T-cell (primary cell): ENCODE data around the gene MYMK. TPM values are rescaled to one million over a fixed set of nuclear protein-coding genes. Genes with fewer than 3 reads are reported as not detected.
A peak's percentile ranks its signal among the peaks of the same experiment; 100 is the strongest.

Source experiments
- ATAC-seq, 4 experiments: fragments of 200-7000 bp in 3 of 4; fragments of 150-1000 bp in 1 of 4; cut with Tn5 transposase; replicated peaks in 1 of 4; 1 replicate in 3 of 4; 2 replicates in 1 of 4; pipeline ENCODE4 v1.10.0; 2021; ENCODE audit warnings: moderate library complexity in 3 of 4, mild to moderate bottlenecking in 2 of 4, moderate number of reproducible peaks in 1 of 4
- CTCF ChIA-PET, 2 donors: fragments of 300-600 bp; sonication (Branson Sonifier 250); formaldehyde crosslinking; loops; one replicate each; lab custom pipeline; 2022; ENCODE audit warnings: antibody characterized with exemption in 2 of 2; lab: Charles Lee
- POLR2A ChIA-PET, 2 donors: fragments of 300-600 bp; sonication (Branson Sonifier 250); formaldehyde crosslinking; loops; one replicate each; lab custom pipeline; 2022; ENCODE audit warnings: antibody characterized with exemption in 2 of 2; lab: Charles Lee
- DNase-seq, 35 experiments: peaks; one replicate each; pipeline versions ENCODE4 v3.0.0 to v3.0.0-alpha.2; 2013 to 2023
- H3K27ac ChIP-seq: one replicate; pipeline ENCODE4 v1.5.1; 2013; ENCODE audit warnings: low read length
- H3K27me3 ChIP-seq, 2 experiments: replicated peaks in 1 of 2; 1 replicate in 1 of 2; 2 replicates in 1 of 2; pipeline versions ENCODE4 v1.6.1 to v1.7.0; 2013; ENCODE audit warnings: low read length in 1 of 2, mixed read lengths in 1 of 2; ENCODE audit not compliant: control insufficient read depth in 2 of 2, insufficient read depth in 2 of 2; ENCODE audit errors: extremely low read depth in 1 of 2
- H3K36me3 ChIP-seq, 2 donors: 1 replicate in 1 of 2; 2 replicates in 1 of 2; pipeline versions ENCODE4 v1.6.1 to v1.7.0; 2013; ENCODE audit warnings: low read length in 1 of 2; ENCODE audit not compliant: control insufficient read depth in 2 of 2, insufficient read depth in 1 of 2; ENCODE audit errors: extremely low read depth in 1 of 2
- H3K4me1 ChIP-seq, 2 experiments: 1 replicate in 1 of 2; 2 replicates in 1 of 2; pipeline versions ENCODE4 v1.6.1 to v1.7.0; 2013; ENCODE audit warnings: low read length in 2 of 2, mixed read lengths in 1 of 2; ENCODE audit not compliant: insufficient read depth in 2 of 2, control insufficient read depth in 1 of 2; ENCODE audit errors: extremely low read depth in 1 of 2
- H3K4me3 ChIP-seq, 2 donors: 1 replicate in 1 of 2; 2 replicates in 1 of 2; pipeline versions ENCODE4 v1.5.1 to v1.7.0; 2013; ENCODE audit warnings: mild to moderate bottlenecking in 2 of 2, low read length in 1 of 2, moderate library complexity in 1 of 2; ENCODE audit not compliant: control insufficient read depth in 1 of 2; ENCODE audit errors: extremely low read depth in 1 of 2
- H3K9me3 ChIP-seq: 2 replicates; pipeline ENCODE4 v1.7.0; 2013
- H3K27ac Mint-ChIP-seq, 2 donors: one replicate each; pipeline ENCODE4 v1.8.0; 2020 to 2021; ENCODE audit warnings: mild to moderate bottlenecking in 2 of 2, mixed read lengths in 2 of 2
- H3K27me3 Mint-ChIP-seq, 2 donors: one replicate each; pipeline ENCODE4 v1.8.0; 2021 to 2022; ENCODE audit warnings: mixed read lengths in 2 of 2
- H3K36me3 Mint-ChIP-seq: one replicate; pipeline ENCODE4 v1.8.0; 2021; ENCODE audit warnings: mixed read lengths
- H3K4me1 Mint-ChIP-seq, 3 donors: one replicate each; pipeline ENCODE4 v1.8.0; 2020 to 2022; ENCODE audit warnings: mixed read lengths in 3 of 3, mild to moderate bottlenecking in 1 of 3
- H3K4me3 Mint-ChIP-seq, 3 donors: one replicate each; pipeline ENCODE4 v1.8.0; 2020 to 2022; ENCODE audit warnings: mild to moderate bottlenecking in 3 of 3, mixed read lengths in 3 of 3, moderate library complexity in 3 of 3
- H3K9me3 Mint-ChIP-seq, 3 donors: one replicate each; pipeline ENCODE4 v1.8.0; 2020 to 2022; ENCODE audit warnings: mixed read lengths in 3 of 3
- WGBS: methylation state at CpG from one replicate; pipeline ENCODE4 v1.1.5; 2013; ENCODE audit warnings: missing lambda C conversion rate; ENCODE audit not compliant: insufficient coverage; 5-methylcytosine and 5-hydroxymethylcytosine counted together
- total RNA-seq, 35 experiments: library from RNA in 6 of 35; stranded (reverse) in 6 of 35; fragments of 120-200 nt in 1 of 35; gene quantifications; one replicate each; pipeline versions ENCODE4 v1.2.1 to v1.2.4 and lab custom pipeline; 2013 to 2026

MYMK gene
- total RNA-seq, 5 donors from 2014 or later (not counting 1 experiment from before 2014, with no cell fraction given): not detected

DNA sequence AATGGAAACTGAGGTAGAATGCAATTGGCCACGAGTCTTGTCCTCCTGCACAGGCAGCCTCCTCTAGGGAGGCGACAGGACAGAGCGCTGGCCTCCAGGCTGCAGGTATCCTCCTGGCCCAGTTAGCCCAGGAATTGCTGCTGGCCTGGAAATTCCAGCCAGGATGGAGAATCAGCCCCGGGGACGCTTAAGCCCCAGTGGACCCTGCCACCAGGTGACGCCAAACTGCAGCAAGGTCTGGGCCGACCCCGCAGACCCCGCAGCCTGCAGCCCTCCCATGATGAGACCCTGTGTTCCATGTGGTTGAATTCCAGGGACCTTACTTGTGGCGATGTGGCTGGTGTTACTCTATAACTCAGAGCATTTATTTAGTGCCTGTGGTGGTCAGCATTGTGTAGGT, 57.7 kb downstream of the MYMK start:
- DNase-seq (no peak), ATAC-seq (no peak)
- POLR2A ChIA-PET: no interaction called here
- WGBS: 89% methylated on average over 10 of the region's 10 CpGs
- no peaks in the 10 kb centered on the region for H3K36me3 Mint-ChIP-seq
- Histone ChIP-seq H3K4me3 (no peak overlapping the region), H3K36me3 (peaks cover 0 to 5% of the 10 kb centered on the region in 2 donors), H3K27ac (no peak overlapping the region), H3K27me3 (no peaks in the 10 kb centered on the region), H3K4me1 (no peaks in the 10 kb centered on the region), H3K9me3 (no peaks in the 10 kb centered on the region)
- no peak overlapping the region for H3K27ac Mint-ChIP-seq
- CTCF ChIA-PET: no interaction called here
- no peaks in the 10 kb centered on the region for H3K9me3 Mint-ChIP-seq
- H3K4me1 Mint-ChIP-seq: no peaks in the 10 kb centered on the region
- no peaks in the 10 kb centered on the region for H3K27me3 Mint-ChIP-seq
- H3K4me3 Mint-ChIP-seq: no peak overlapping the region

DNA sequence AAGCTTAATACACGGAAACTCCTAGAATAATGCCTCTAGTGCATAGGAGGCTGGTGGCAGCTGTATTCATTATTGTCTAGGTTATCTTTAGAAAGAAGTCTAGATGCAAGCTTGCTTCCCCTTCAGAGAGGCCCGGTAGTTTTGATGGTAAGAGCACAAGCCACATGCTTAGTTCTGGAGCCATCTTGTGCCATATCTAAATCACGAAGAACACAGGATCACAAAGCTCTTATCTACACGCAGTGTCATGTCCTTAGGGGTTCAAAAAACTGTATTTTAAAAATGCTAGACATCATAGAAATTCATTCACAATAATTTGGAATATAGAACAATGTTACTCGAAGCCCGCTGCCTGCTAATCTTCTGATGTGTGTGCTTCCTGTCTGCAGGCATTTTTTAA, 58.8 kb downstream of the MYMK start:
- ChIA-PET POLR2A (interaction anchor here in 1 of 2 donors (0.9 kb wide), 1 partner anchor 14 kb away, joined by 4 read pairs; no protein-coding TSS in a partner anchor), CTCF (no interaction called here)
- no peaks in the 10 kb centered on the region for H3K27me3 ChIP-seq
- H3K4me1 ChIP-seq: peaks cover 0 to under 1% of the 10 kb centered on the region in 2 experiments
- 44% methylated on average over 1 of the region's 6 CpGs for WGBS
- peaks cover 0 to 5% of the 10 kb centered on the region in 2 donors for H3K36me3 ChIP-seq
- no peak overlapping the region for H3K4me3 ChIP-seq
- H3K27ac ChIP-seq: no peak overlapping the region
- Mint-ChIP-seq H3K27ac (peak overlapping the region in 1 of 2 donors; percentile 8), H3K36me3 (no peaks in the 10 kb centered on the region), H3K4me1 (peaks cover 0 to 6% (median 2%) of the 10 kb centered on the region in 3 donors), H3K4me3 (no peak overlapping the region), H3K27me3 (no peaks in the 10 kb centered on the region), H3K9me3 (no peaks in the 10 kb centered on the region)
- DNase-seq (no peak), ATAC-seq (no peak)
- H3K9me3 ChIP-seq: no peaks in the 10 kb centered on the region

DNA sequence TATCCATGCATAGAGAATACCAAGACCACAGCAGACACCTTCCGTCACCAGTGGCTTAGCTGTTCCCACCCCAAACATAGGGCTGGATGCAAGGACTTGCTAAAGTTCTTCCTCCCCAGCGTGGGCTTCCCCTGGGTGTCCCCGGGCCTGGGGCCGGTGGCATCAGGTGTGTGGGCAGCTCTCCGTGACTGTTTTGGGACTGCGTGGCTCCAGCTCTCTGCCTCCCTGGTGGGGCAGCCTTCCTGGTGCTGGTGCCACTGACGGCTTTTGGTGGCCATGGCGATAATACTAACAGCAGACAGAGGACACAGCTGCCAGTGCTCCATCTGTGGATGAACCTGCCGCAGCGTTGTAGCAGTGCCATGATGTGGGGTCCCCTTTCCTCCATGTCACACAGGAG, 60.1 kb downstream of the MYMK start:
- ATAC-seq (no peak), DNase-seq (no peak)
- H3K4me1 Mint-ChIP-seq: peaks cover 2 to 7% (median 6%) of the 10 kb centered on the region in 3 donors
- no peak overlapping the region for H3K27ac ChIP-seq
- H3K36me3 Mint-ChIP-seq: no peaks in the 10 kb centered on the region
- H3K27me3 Mint-ChIP-seq: no peaks in the 10 kb centered on the region
- ChIA-PET CTCF (no interaction called here), POLR2A (no interaction called here)
- WGBS: 87% methylated on average over 10 of the region's 10 CpGs
- H3K27ac Mint-ChIP-seq: no peak overlapping the region
- no peak overlapping the region for H3K4me3 ChIP-seq
- no peak overlapping the region for H3K4me3 Mint-ChIP-seq
- H3K36me3 ChIP-seq: peaks cover 0 to 5% of the 10 kb centered on the region in 2 donors
- peaks cover 0 to 8% of the 10 kb centered on the region in 2 experiments for H3K4me1 ChIP-seq
- H3K27me3 ChIP-seq: no peaks in the 10 kb centered on the region
- no peaks in the 10 kb centered on the region for H3K9me3 Mint-ChIP-seq
- H3K9me3 ChIP-seq: no peaks in the 10 kb centered on the region

Other genes with a start within 250 kb of the MYMK start
- gene ABO, start 249.8 kb downstream of the MYMK start, total RNA-seq: 1 to 10 TPM in 1 of 5 donors, under 1 TPM in 3, not detected in 1; 0.06 to 1.8 (median 0.37) TPM
- gene SURF6, start 188.8 kb downstream of the MYMK start, total RNA-seq: 10 to 100 TPM; 18.5 to 35.0 (median 31.1) TPM
- 10 to 100 TPM; 25.9 to 44.8 (median 40.7) TPM for gene MED22, start 176.8 kb downstream of the MYMK start, total RNA-seq
- gene RPL7A, start 176.7 kb downstream of the MYMK start, total RNA-seq: 1,000 to 10,000 TPM; 2,623 to 2,692 (median 2,659) TPM
- 10 to 100 TPM; 33.0 to 58.7 (median 58.3) TPM for gene SURF1, start 168.5 kb downstream of the MYMK start, total RNA-seq
- 10 to 100 TPM; 17.0 to 25.3 (median 24.9) TPM for gene SURF2, start 168.4 kb downstream of the MYMK start, total RNA-seq
- gene SURF4, start 148.9 kb downstream of the MYMK start, total RNA-seq: 100 to 1,000 TPM in 4 of 5 donors, 10 to 100 TPM in 1; 73.5 to 114 (median 107) TPM
- gene STKLD1, start 148.6 kb downstream of the MYMK start, total RNA-seq: 1 to 10 TPM in 2 of 5 donors, under 1 TPM in 3; 0.49 to 1.1 (median 0.70) TPM
- gene REXO4, start 106.9 kb downstream of the MYMK start, total RNA-seq: 10 to 100 TPM; 23.6 to 44.5 (median 34.9) TPM
- 1 to 10 TPM; 1.3 to 3.3 (median 2.4) TPM for gene ADAMTS13, start 102.6 kb downstream of the MYMK start, total RNA-seq
- 1 to 10 TPM; 2.6 to 5.2 (median 3.7) TPM for gene CACFD1, start 65.0 kb downstream of the MYMK start, total RNA-seq
- 1 to 10 TPM; 3.6 to 6.1 (median 4.9) TPM for gene SLC2A6, start 45.9 kb downstream of the MYMK start, total RNA-seq
- under 1 TPM; 0.16 to 0.76 (median 0.53) TPM for gene ADAMTSL2, start 9.7 kb upstream of the MYMK start, total RNA-seq
- not detected for gene FAM163B, start 84.4 kb upstream of the MYMK start, total RNA-seq
- gene DBH, start 111.4 kb upstream of the MYMK start, total RNA-seq: under 1 TPM; 0.26 to 0.82 (median 0.32) TPM
- 10 to 100 TPM in 4 of 5 donors, 1 to 10 TPM in 1; 8.8 to 34.4 (median 23.8) TPM for gene SARDH, start 213.4 kb upstream of the MYMK start, total RNA-seq